WTC11 (cell line): ENCODE data around the gene PRKN.

Experiments
- GABPB1 ChIP-seq: sonication (generic); formaldehyde crosslinking; IDR thresholded peaks from 2 replicates; pipeline ENCODE4 v1.8.1; 2023; ENCODE audit warnings: mild to moderate bottlenecking, missing genetic modification reagents
- KAT7 ChIP-seq: sonication (generic); formaldehyde crosslinking; IDR thresholded peaks from 2 replicates; pipeline ENCODE4 v1.8.1; 2023; ENCODE audit warnings: missing genetic modification reagents, mild to moderate bottlenecking, borderline replicate concordance
- NR2C2 ChIP-seq: sonication (generic); formaldehyde crosslinking; IDR thresholded peaks from 2 replicates; pipeline ENCODE4 v1.8.0; 2022; ENCODE audit warnings: mild to moderate bottlenecking, missing genetic modification reagents
- TP53 ChIP-seq: sonication (generic); formaldehyde crosslinking; IDR thresholded peaks from 2 replicates; pipeline ENCODE4 v1.8.1; 2023; ENCODE audit warnings: mild to moderate bottlenecking, missing genetic modification reagents
- ZNF138 ChIP-seq: sonication (generic); formaldehyde crosslinking; conservative IDR thresholded peaks from 2 replicates; pipeline ENCODE4 v1.8.1; 2022; ENCODE audit warnings: mild to moderate bottlenecking, moderate library complexity, missing genetic modification reagents
- TF ChIP-seq, protein P1 (sequence below): fragments of 200-600 bp; IDR thresholded peaks from 2 replicates; pipeline ENCODE4 v1.8.0; 2022; ENCODE audit warnings: antibody characterized with exemption
- TF ChIP-seq, protein P2 (sequence below): sonication (generic); formaldehyde crosslinking; IDR thresholded peaks from 2 replicates; pipeline ENCODE4 v1.8.1; 2023; ENCODE audit warnings: mild to moderate bottlenecking, missing genetic modification reagents, moderate library complexity
- TF ChIP-seq, protein P3 (sequence below): sonication (generic); formaldehyde crosslinking; conservative IDR thresholded peaks from 2 replicates; pipeline ENCODE4 v1.8.1; 2023; ENCODE audit warnings: mild to moderate bottlenecking, low read depth, missing genetic modification reagents, moderate library complexity

DNA sequence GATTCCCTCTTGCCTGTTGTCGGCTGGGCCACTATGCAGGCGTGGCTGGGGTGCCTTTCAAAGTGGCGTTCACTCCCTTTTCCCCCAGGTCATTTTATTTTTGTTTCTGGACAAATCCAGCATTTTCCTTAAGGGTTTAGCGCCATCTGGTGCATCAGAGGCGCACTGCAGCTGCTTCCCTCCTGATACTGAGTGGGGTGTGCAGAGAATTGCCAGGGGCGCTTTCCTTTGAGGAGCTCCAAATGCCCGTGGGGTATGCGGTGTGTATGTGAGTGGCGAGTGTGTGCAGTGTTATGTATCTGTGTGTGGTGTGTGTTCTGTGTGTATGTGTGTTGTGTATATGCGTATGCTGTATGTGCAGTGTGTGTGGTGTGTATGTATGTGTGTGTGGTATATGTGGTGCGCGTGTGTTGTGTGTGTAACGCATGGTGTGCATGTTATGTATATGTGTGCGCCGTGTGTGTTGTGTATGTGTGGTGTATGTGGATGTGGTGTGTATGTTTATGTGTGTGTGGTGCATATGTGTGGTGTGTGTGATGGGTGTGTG, 1353.6 kb downstream of the PRKN start:
- no peak; the same call in 1 of the 2 replicates for TF ChIP-seq GABPB1 (CRISPR knock-in tag)
- TF ChIP-seq, protein P1, sequence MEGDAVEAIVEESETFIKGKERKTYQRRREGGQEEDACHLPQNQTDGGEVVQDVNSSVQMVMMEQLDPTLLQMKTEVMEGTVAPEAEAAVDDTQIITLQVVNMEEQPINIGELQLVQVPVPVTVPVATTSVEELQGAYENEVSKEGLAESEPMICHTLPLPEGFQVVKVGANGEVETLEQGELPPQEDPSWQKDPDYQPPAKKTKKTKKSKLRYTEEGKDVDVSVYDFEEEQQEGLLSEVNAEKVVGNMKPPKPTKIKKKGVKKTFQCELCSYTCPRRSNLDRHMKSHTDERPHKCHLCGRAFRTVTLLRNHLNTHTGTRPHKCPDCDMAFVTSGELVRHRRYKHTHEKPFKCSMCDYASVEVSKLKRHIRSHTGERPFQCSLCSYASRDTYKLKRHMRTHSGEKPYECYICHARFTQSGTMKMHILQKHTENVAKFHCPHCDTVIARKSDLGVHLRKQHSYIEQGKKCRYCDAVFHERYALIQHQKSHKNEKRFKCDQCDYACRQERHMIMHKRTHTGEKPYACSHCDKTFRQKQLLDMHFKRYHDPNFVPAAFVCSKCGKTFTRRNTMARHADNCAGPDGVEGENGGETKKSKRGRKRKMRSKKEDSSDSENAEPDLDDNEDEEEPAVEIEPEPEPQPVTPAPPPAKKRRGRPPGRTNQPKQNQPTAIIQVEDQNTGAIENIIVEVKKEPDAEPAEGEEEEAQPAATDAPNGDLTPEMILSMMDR: peak; percentile 96
- no peak for TF ChIP-seq TP53 (CRISPR knock-in tag)
- TF ChIP-seq, protein P2, sequence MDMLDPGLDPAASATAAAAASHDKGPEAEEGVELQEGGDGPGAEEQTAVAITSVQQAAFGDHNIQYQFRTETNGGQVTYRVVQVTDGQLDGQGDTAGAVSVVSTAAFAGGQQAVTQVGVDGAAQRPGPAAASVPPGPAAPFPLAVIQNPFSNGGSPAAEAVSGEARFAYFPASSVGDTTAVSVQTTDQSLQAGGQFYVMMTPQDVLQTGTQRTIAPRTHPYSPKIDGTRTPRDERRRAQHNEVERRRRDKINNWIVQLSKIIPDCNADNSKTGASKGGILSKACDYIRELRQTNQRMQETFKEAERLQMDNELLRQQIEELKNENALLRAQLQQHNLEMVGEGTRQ (CRISPR knock-in tag): no peak
- no peak for TF ChIP-seq KAT7
- no peak for TF ChIP-seq NR2C2
- TF ChIP-seq, protein P3, sequence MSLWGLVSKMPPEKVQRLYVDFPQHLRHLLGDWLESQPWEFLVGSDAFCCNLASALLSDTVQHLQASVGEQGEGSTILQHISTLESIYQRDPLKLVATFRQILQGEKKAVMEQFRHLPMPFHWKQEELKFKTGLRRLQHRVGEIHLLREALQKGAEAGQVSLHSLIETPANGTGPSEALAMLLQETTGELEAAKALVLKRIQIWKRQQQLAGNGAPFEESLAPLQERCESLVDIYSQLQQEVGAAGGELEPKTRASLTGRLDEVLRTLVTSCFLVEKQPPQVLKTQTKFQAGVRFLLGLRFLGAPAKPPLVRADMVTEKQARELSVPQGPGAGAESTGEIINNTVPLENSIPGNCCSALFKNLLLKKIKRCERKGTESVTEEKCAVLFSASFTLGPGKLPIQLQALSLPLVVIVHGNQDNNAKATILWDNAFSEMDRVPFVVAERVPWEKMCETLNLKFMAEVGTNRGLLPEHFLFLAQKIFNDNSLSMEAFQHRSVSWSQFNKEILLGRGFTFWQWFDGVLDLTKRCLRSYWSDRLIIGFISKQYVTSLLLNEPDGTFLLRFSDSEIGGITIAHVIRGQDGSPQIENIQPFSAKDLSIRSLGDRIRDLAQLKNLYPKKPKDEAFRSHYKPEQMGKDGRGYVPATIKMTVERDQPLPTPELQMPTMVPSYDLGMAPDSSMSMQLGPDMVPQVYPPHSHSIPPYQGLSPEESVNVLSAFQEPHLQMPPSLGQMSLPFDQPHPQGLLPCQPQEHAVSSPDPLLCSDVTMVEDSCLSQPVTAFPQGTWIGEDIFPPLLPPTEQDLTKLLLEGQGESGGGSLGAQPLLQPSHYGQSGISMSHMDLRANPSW: no peak
- no peak for TF ChIP-seq ZNF138 (CRISPR knock-in tag)
